ENCODE results near the gene TSPAN13. TPM values are rescaled to one million over a fixed set of nuclear protein-coding genes. Genes with fewer than 3 reads are reported as not detected.

Gene TSPAN13
- total RNA-seq, 1 experiment from 2014 or later: 2.2 TPM

DNA sequence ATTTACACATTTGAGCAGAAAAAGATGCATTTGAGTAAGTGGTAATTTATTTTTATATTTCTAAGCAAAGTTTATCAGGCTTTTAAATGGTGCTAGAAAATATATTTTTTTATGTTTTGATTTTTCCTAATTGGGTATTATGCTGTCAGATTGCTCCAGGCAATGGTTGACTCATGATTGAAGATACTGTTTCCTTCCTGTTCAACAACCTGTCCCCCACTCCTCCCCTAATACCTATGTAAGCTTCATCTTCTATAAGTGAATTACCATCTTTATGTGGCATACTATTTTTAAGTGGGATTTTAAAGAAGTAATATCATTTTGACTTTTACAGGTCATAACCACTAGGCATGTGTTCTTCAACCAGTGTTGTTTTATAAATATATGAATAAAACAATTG is 21.4 kb downstream of the TSPAN13 start:
- Histone ChIP-seq H3K4me3 (no peak overlapping the region), H3K9me3 (replicated peaks) (no peaks in the 10 kb centered on the region), H3K4me1 (no peaks in the 10 kb centered on the region), H3K27me3 (no peaks in the 10 kb centered on the region), H3K27ac (no peak overlapping the region), H3K36me3 (no peaks in the 10 kb centered on the region; the same call in 1 of the 2 replicates)
- DNase-seq: no peak

DNA sequence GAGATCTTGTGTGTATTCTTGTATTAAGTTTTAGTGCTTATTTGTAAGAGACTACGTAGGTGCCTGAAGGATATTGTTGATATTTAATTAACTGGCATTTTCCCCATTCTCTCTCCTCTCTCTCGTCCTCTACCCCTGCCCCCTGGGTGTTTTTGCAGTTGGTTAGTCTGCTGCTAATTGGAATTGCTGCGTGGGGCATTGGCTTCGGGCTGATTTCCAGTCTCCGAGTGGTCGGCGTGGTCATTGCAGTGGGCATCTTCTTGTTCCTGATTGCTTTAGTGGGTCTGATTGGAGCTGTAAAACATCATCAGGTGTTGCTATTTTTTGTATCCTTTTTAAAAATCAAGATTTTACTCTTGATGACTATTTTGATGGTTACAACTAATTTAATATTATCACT is 22.5 kb downstream of the TSPAN13 start:
- H3K27me3 ChIP-seq: no peaks in the 10 kb centered on the region
- no peak for DNase-seq
- no peaks in the 10 kb centered on the region for H3K4me1 ChIP-seq
- no peak overlapping the region for H3K27ac ChIP-seq
- no peak overlapping the region for H3K4me3 ChIP-seq
- H3K36me3 ChIP-seq: no peaks in the 10 kb centered on the region; the same call in 1 of the 2 replicates
- no peaks in the 10 kb centered on the region for H3K9me3 ChIP-seq (replicated peaks)

DNA sequence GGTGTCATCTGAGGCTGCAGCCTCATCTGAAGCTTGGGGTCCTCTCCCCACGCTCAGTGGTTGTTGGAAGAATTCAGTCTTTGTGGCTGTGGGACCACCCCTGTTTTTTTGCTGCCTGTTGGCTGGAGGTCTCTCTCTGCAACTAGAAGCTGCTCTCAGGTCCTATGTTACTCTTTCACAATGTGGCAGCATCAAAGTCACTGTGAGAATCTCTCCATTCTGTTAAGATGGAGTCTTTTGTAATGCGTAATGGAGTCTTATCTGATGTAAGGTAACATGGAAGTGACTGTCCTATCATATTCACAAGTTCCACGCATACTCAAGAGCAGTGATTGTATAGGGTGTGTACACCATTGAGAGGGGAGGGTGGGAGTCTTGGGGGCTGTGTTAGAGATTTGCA is 24.9 kb downstream of the TSPAN13 start:
- Histone ChIP-seq H3K4me3 (no peak overlapping the region), H3K9me3 (replicated peaks) (no peaks in the 10 kb centered on the region), H3K27ac (no peak overlapping the region), H3K36me3 (no peaks in the 10 kb centered on the region; the same call in 1 of the 2 replicates), H3K27me3 (no peaks in the 10 kb centered on the region), H3K4me1 (no peaks in the 10 kb centered on the region)
- DNase-seq: no peak

DNA sequence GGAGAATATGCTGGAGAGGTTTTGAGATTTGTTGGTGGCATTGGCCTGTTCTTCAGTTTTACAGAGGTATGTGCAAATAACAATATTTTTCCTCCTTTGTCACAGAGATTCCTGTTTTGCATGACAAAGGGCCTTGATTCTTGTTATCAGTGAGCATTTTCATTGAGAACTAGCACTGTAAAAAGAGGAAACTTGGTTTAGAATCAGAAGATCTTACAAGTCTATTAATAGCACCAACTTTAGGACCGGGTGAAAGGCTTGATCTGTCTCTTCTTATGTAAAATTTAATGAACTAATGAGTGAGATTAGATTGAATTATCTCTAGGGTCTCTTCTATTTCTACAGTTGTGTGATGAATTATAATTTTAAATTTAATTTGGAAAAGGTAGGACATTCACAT is 25.5 kb downstream of the TSPAN13 start:
- no peak overlapping the region for H3K4me3 ChIP-seq
- H3K27me3 ChIP-seq: no peaks in the 10 kb centered on the region
- no peaks in the 10 kb centered on the region; the same call in 1 of the 2 replicates for H3K36me3 ChIP-seq
- no peak for DNase-seq
- H3K4me1 ChIP-seq: no peaks in the 10 kb centered on the region
- no peaks in the 10 kb centered on the region for H3K9me3 ChIP-seq (replicated peaks)
- no peak overlapping the region for H3K27ac ChIP-seq

DNA sequence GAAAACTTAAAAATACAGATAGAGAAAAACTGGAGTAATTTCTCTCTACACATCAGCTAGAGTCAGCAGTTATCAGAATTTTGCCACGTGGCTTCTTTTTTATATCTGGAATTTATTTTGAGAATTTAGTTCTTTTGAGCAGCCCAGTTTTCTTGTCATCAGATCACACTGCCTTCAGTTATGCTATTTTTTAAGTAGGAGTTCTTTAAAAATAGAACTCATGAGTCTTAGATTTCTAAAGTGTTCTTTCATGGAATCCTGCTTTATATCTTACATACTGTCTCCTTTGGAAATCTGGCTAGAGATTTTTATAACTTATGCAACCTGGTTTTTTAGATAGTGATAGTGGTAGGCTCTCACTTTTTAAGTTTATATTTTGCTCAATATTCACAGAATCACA is 27.0 kb downstream of the TSPAN13 start:
- Histone ChIP-seq H3K27me3 (no peaks in the 10 kb centered on the region), H3K27ac (no peak overlapping the region), H3K4me3 (no peak overlapping the region), H3K4me1 (no peaks in the 10 kb centered on the region), H3K9me3 (replicated peaks) (no peaks in the 10 kb centered on the region), H3K36me3 (no peaks in the 10 kb centered on the region)
- DNase-seq: no peak

DNA sequence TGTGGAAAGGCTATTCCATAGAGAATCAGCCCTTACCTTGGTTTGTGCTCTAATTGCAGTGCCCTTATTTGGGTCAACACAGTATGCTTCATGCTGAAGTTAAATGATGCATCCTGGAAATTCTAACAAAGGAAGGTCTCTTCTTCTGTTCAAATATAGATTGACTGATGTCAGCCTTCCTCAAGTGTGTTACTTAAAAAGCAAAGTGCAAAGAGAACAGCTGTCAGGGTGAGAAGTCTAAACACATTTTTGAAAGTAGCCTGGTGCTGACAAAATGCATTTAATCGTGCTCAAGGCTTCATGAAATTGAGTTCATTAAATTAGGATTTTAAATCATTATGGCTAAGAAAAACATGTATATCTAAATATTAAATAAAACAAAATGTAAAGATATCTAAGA is 31.8 kb downstream of the TSPAN13 start:
- Histone ChIP-seq H3K36me3 (no peaks in the 10 kb centered on the region), H3K4me3 (no peak overlapping the region), H3K4me1 (no peaks in the 10 kb centered on the region), H3K27me3 (no peaks in the 10 kb centered on the region), H3K27ac (no peak overlapping the region), H3K9me3 (replicated peaks) (no peaks in the 10 kb centered on the region)
- DNase-seq: no peak

DNA sequence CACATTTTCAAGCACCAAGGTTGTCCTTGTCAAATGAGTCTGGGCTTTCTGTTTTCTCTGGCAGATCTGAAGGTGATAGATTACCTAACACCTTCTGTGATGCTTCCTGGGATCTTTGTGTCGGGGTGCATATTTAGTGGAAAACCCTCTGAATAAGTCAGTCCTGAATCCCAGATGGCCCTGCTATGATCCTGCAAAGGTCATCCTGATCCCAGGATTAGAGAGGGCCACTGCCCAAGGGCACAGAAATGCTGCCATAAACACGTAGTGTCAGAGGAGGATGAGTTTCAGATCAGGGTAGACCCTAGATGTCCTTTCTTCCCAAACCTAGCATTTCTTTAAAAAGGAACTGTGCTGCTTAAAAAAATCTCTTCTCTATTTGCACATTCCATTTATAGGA is 32.3 kb downstream of the TSPAN13 start:
- H3K9me3 ChIP-seq (replicated peaks): no peaks in the 10 kb centered on the region
- H3K36me3 ChIP-seq: no peaks in the 10 kb centered on the region
- no peak overlapping the region for H3K4me3 ChIP-seq
- no peak for DNase-seq
- no peak overlapping the region for H3K27ac ChIP-seq
- H3K27me3 ChIP-seq: no peaks in the 10 kb centered on the region
- H3K4me1 ChIP-seq: no peaks in the 10 kb centered on the region

DNA sequence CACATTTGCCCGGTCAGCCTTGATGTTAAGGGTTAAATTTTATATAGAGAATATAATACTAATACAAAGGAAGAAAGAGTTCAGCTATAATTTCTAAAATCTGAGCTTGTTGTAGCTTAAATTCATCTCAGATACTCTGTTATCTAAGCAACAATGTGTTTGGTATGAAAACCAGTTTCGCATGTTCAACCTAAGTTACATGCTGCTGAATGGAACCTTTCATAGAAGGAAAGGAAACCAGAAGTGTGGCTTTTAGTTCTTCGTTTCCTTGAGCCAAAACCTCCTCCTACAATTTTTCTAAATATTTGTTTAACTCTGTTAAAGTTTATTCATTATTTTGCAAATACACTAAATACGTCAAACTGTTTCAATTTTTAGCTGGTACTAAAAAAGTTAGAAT is 32.7 kb downstream of the TSPAN13 start:
- Histone ChIP-seq H3K4me3 (no peak overlapping the region), H3K4me1 (no peaks in the 10 kb centered on the region), H3K27me3 (no peaks in the 10 kb centered on the region), H3K27ac (no peak overlapping the region), H3K9me3 (replicated peaks) (no peaks in the 10 kb centered on the region), H3K36me3 (no peaks in the 10 kb centered on the region)
- DNase-seq: no peak

DNA sequence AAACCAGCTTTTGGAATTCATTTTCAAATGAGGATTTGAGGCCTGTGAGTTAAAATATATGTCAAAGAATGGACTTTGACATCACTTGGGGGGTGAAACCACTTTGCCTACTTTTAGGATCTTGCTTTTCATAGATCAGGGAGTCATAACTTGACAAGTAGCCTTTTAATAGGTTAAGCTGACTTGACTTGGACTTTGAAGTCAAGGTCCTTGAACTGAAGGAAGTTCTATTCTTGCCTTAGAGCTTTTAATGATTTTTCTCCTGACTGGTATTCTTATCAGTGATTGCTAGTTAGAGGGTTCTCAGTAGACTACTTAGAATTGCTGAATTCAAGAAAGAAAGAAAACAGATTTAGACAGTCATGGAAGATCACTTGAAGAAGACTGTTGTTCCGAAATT is 33.6 kb downstream of the TSPAN13 start:
- no peak overlapping the region for H3K27ac ChIP-seq
- no peaks in the 10 kb centered on the region for H3K9me3 ChIP-seq (replicated peaks)
- H3K27me3 ChIP-seq: no peaks in the 10 kb centered on the region
- no peaks in the 10 kb centered on the region for H3K4me1 ChIP-seq
- no peaks in the 10 kb centered on the region for H3K36me3 ChIP-seq
- no peak for DNase-seq
- no peak overlapping the region for H3K4me3 ChIP-seq

DNA sequence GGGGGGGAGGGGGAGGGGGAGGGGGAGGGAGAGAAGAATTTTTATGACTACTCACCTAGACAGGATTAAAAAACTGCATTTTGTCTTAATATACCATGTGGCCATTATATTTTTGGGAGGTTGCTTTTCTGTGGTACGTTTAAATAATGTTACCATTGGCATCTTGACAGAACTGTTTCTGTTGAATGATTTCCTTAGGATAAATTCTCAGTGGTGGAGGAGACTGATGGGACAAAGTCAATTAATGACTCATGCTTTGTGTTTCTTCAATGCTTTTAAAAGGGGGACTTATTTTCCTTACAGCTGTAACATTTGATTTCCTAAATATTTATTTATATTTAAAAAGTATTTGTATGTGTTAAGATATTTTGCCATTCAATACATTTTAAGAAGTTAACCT is 37.5 kb downstream of the TSPAN13 start:
- H3K36me3 ChIP-seq: no peaks in the 10 kb centered on the region
- no peak overlapping the region for H3K27ac ChIP-seq
- DNase-seq: no peak
- H3K9me3 ChIP-seq (replicated peaks): no peaks in the 10 kb centered on the region
- H3K27me3 ChIP-seq: no peaks in the 10 kb centered on the region
- H3K4me3 ChIP-seq: no peak overlapping the region
- no peaks in the 10 kb centered on the region for H3K4me1 ChIP-seq

DNA sequence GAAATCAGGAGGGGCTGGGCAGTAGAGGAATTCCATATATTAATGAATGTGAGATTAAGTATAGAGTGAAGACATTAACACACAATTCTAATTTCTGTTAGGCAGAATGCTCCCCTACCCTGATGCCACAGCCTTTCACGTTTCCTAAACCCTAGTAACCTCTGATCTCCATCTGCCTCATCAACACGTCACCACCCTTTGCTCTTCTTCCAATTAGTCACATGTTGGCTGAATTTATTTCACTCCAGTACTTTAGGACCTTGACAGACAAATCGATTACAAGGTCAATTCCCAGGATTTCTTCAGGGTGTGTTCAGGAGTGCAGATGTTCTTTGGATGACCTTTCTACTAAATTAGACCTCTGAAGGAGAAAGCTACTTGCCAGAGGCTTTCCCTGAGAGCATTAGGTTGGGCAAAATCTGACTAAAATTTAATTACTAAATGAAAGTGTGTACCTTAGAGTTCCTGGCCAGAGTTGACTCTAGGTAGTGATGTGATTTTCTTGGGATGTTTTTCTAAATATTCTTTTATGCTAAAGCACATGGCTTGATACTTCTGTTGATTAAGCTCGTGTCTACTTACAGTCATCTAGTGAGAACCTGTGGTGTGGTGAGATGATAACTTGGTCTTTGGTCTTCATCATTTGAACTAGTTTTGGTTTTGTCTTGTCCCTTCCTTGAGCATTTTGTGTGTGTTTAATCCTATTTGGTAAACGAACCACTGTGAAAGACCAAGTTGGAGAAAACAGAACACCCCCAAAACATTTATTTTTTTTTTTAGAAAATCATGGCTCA is 38.5 kb downstream of the TSPAN13 start:
- H3K4me1 ChIP-seq: no peaks in the 10 kb centered on the region
- no peaks in the 10 kb centered on the region for H3K9me3 ChIP-seq (replicated peaks)
- H3K36me3 ChIP-seq: no peaks in the 10 kb centered on the region
- no peak for DNase-seq
- no peak overlapping the region for H3K27ac ChIP-seq
- no peak overlapping the region for H3K4me3 ChIP-seq
- no peaks in the 10 kb centered on the region for H3K27me3 ChIP-seq

DNA sequence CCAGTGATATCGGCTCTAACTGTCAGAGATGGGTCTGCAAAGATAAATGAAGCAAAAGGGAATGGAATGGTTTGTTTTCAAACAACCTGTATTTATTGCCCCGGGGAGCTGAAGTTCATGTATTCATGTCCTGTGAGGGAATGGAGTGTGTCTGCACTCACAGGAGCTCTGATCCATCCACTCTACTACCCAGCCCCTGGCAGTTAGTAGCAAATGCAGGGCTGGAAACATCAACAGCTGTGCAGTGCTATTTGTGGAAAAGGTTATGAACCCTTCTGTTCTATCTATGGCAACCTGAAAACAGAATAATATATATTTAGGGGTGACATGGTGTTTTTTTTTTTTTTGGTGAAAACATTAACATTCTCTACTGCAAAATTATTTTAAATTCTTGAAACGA is 41.4 kb downstream of the TSPAN13 start:
- no peaks in the 10 kb centered on the region for H3K27me3 ChIP-seq
- H3K27ac ChIP-seq: no peak overlapping the region
- no peak for DNase-seq
- H3K36me3 ChIP-seq: no peaks in the 10 kb centered on the region
- no peaks in the 10 kb centered on the region for H3K9me3 ChIP-seq (replicated peaks)
- H3K4me3 ChIP-seq: no peak overlapping the region
- H3K4me1 ChIP-seq: no peaks in the 10 kb centered on the region

DNA sequence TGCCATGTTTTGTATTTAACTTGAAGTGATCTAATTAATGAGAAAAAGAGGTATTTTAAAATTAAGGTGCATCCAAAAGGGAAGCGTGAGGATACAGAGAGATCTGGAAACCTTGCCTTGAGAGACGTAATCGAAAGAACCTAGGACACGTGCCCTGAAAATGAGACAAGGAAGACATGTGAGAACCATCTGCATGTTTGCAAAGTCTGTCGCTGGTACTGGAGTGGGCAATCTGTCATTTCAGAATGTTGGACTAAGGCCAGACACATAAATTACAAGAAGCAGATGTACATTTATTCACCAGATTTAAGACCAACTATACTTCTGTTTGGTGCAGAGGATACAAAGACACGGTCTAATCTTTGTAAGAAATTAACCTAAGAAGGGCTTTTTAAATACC is 42.1 kb downstream of the TSPAN13 start:
- no peaks in the 10 kb centered on the region for H3K27me3 ChIP-seq
- no peaks in the 10 kb centered on the region for H3K36me3 ChIP-seq
- no peaks in the 10 kb centered on the region for H3K9me3 ChIP-seq (replicated peaks)
- no peaks in the 10 kb centered on the region for H3K4me1 ChIP-seq
- H3K4me3 ChIP-seq: no peak overlapping the region
- H3K27ac ChIP-seq: no peak overlapping the region
- no peak for DNase-seq

DNA sequence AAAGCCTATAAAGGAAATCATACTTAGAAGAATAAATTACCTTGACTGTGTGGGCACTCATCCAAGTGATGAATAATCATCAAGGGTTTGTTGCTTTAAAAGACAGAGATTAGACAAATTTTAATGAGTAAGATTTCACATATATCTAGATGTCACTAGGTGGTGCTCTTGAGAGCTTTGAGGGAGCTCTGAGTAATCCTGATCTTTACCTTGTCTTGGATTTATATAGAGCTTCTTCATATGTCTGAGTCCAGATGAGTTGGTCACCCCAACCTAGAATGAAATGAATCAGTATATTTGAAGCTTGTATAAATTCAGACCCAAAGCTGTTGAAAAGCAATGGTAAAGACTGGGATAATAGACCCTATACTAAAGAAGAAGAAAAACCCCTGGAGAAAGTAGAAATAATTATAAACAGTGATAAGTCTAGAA is 47.6 kb downstream of the TSPAN13 start:
- DNase-seq: peak; percentile 8 to 64
- no peaks in the 10 kb centered on the region for H3K27me3 ChIP-seq
- H3K27ac ChIP-seq: no peak overlapping the region
- H3K9me3 ChIP-seq (replicated peaks): no peaks in the 10 kb centered on the region
- H3K36me3 ChIP-seq: no peaks in the 10 kb centered on the region
- no peaks in the 10 kb centered on the region for H3K4me1 ChIP-seq
- H3K4me3 ChIP-seq: no peak overlapping the region

DNA sequence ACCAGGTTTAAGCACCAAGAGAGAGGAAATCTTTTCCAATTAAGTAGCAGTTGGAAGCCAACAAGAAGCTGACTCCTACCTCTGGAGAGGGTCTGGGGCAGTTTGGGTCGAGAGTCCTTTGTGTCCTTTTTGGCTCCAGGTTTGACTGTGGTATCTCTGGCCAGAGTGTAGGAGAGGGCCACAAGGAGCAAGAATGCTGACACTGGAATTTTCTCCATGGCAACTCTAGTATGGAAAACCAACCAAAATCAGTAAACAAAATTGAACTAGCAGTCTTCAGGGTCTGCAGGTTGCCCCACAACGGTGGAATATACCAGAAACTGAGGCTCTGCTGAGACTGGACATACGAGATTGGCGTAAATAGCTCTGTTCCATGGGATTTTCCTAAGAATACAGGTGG is 48.0 kb downstream of the TSPAN13 start:
- Histone ChIP-seq H3K4me3 (no peak overlapping the region), H3K9me3 (replicated peaks) (no peaks in the 10 kb centered on the region), H3K27ac (no peak overlapping the region), H3K4me1 (no peaks in the 10 kb centered on the region), H3K27me3 (no peaks in the 10 kb centered on the region), H3K36me3 (no peaks in the 10 kb centered on the region)
- DNase-seq: no peak

DNA sequence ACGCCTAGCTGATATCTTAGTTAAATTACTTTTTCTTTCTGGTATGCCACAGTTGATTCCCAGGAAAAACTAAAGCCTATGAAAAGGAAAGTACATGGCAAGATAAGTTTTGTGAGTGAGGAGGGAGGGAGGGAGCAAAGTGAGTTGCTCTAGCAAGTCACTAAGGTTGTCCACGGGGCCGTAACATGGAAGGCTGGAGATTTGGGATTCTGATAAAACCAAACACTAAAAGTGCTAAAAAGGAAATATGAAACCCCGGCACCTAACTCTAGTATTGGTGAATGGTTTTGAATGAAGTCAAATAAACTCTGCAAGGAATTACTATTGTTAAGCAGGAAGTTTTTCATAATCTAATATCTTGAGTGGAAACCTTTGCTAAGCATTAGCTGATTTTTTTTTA is 49.6 kb downstream of the TSPAN13 start:
- Histone ChIP-seq H3K27ac (no peak overlapping the region), H3K9me3 (replicated peaks) (no peaks in the 10 kb centered on the region), H3K36me3 (no peaks in the 10 kb centered on the region), H3K4me3 (no peak overlapping the region), H3K27me3 (no peaks in the 10 kb centered on the region), H3K4me1 (no peaks in the 10 kb centered on the region)
- DNase-seq: no peak
